KOPT-K1 (cell line): ENCODE measurements around the gene SLC38A9.
"Not testable (repeated sequence)": the region's sequence is repeated elsewhere in the genome, so short reads cannot be mapped to it uniquely, and the experiment has no call there.

Experiments used
- H3K27ac ChIP-seq: fragments of 200-600 bp; sonication (generic); 2 replicates; pipeline ENCODE4 v1.5.1; 2016; ENCODE audit warnings: antibody characterized with exemption, mild to moderate bottlenecking, low read depth, low read length; ENCODE audit not compliant: poor library complexity, severe bottlenecking
- H3K36me3 ChIP-seq: fragments of 200-600 bp; sonication (generic); 2 replicates; pipeline ENCODE4 v1.5.1; 2017; ENCODE audit warnings: antibody characterized with exemption, mild to moderate bottlenecking, low read length, moderate library complexity; ENCODE audit not compliant: insufficient read depth
- H3K9me3 ChIP-seq: fragments of 200-600 bp; sonication (generic); 2 replicates; pipeline ENCODE4 v1.5.1; 2017; ENCODE audit warnings: antibody characterized with exemption, low read length, mild to moderate bottlenecking; ENCODE audit not compliant: insufficient read depth, poor library complexity, severe bottlenecking

Gene SLC38A9

GRCh38 chr5:55622460-55622859 is 89.7 kb downstream of the SLC38A9 start:
- Histone ChIP-seq H3K9me3 (no peaks in the 10 kb centered on the region), H3K36me3 (no peaks in the 10 kb centered on the region; the same call in 1 of the 2 replicates), H3K27ac (no peak overlapping the region)

GRCh38 chr5:55621229-55621628 is 90.9 kb downstream of the SLC38A9 start:
- H3K36me3 ChIP-seq: no peaks in the 10 kb centered on the region
- H3K27ac ChIP-seq: no peak overlapping the region
- H3K9me3 ChIP-seq: no peaks in the 10 kb centered on the region

- H3K27ac ChIP-seq: no peak overlapping the region
- H3K36me3 ChIP-seq: no peaks in the 10 kb centered on the region
- no peaks in the 10 kb centered on the region for H3K9me3 ChIP-seq
Measured at GRCh38 chr5:55620766-55621160, 91.4 kb downstream of the SLC38A9 start.

- Histone ChIP-seq H3K36me3 (no peaks in the 10 kb centered on the region), H3K9me3 (no peaks in the 10 kb centered on the region), H3K27ac (no peak overlapping the region)
Measured at GRCh38 chr5:55620009-55620765, 91.9 kb downstream of the SLC38A9 start.

GRCh38 chr5:55618318-55618717 is 93.8 kb downstream of the SLC38A9 start:
- Histone ChIP-seq H3K27ac (no peak overlapping the region), H3K9me3 (no peaks in the 10 kb centered on the region), H3K36me3 (no peaks in the 10 kb centered on the region)

GRCh38 chr5:55613112-55613868 is 98.8 kb downstream of the SLC38A9 start:
- no peaks in the 10 kb centered on the region for H3K36me3 ChIP-seq
- H3K27ac ChIP-seq: no peak overlapping the region
- H3K9me3 ChIP-seq: no peaks in the 10 kb centered on the region

- Histone ChIP-seq H3K27ac (no peak overlapping the region), H3K36me3 (no peaks in the 10 kb centered on the region)
Measured at GRCh38 chr5:55610542-55610941, 101.6 kb downstream of the SLC38A9 start.

GRCh38 chr5:55609413-55609812 is 102.7 kb downstream of the SLC38A9 start:
- Histone ChIP-seq H3K9me3 (no peaks in the 10 kb centered on the region), H3K36me3 (no peaks in the 10 kb centered on the region), H3K27ac (no peak overlapping the region)

More at GRCh38 chr5:55610542-55610941, 101.6 kb downstream of the SLC38A9 start:
- no peaks in the 10 kb centered on the region for H3K9me3 ChIP-seq

- no peaks in the 10 kb centered on the region for H3K9me3 ChIP-seq
- no peak overlapping the region for H3K27ac ChIP-seq
- H3K36me3 ChIP-seq: no peaks in the 10 kb centered on the region
Measured at GRCh38 chr5:55608595-55609349, 103.4 kb downstream of the SLC38A9 start.

GRCh38 chr5:55607309-55607708 is 104.8 kb downstream of the SLC38A9 start:
- not testable (repeated sequence) for H3K27ac ChIP-seq, H3K9me3 ChIP-seq, H3K36me3 ChIP-seq

- H3K27ac ChIP-seq: no peak overlapping the region
- H3K9me3 ChIP-seq: no peaks in the 10 kb centered on the region
- H3K36me3 ChIP-seq: no peaks in the 10 kb centered on the region
Measured at GRCh38 chr5:55604611-55605067, 107.5 kb downstream of the SLC38A9 start.

- no peaks in the 10 kb centered on the region for H3K36me3 ChIP-seq
- H3K27ac ChIP-seq: no peak overlapping the region
- no peaks in the 10 kb centered on the region for H3K9me3 ChIP-seq
Measured at GRCh38 chr5:55603922-55604321, 108.2 kb downstream of the SLC38A9 start.

GRCh38 chr5:55601628-55602027 is 110.5 kb downstream of the SLC38A9 start:
- H3K36me3 ChIP-seq: no peaks in the 10 kb centered on the region
- H3K9me3 ChIP-seq: no peaks in the 10 kb centered on the region
- H3K27ac ChIP-seq: peak overlapping the region; percentile 55

GRCh38 chr5:55601204-55601618 is 110.9 kb downstream of the SLC38A9 start:
- Histone ChIP-seq H3K36me3 (no peaks in the 10 kb centered on the region), H3K27ac (peak overlapping the region; percentile 55)

More at GRCh38 chr5:55601204-55601618, 110.9 kb downstream of the SLC38A9 start:
- H3K9me3 ChIP-seq: no peaks in the 10 kb centered on the region
